Effector CD8-positive, alpha-beta T cell (primary cell): ENCODE results near the gene C1GALT1.
"Not testable (repeated sequence)": the region's sequence is repeated elsewhere in the genome, so short reads cannot be mapped to it uniquely, and the experiment has no call there.

Experiments used
- DNase-seq: peaks from one replicate; lab custom pipeline; 2025; lab: John Stamatoyannopoulos, UW

C1GALT1 gene

DNA sequence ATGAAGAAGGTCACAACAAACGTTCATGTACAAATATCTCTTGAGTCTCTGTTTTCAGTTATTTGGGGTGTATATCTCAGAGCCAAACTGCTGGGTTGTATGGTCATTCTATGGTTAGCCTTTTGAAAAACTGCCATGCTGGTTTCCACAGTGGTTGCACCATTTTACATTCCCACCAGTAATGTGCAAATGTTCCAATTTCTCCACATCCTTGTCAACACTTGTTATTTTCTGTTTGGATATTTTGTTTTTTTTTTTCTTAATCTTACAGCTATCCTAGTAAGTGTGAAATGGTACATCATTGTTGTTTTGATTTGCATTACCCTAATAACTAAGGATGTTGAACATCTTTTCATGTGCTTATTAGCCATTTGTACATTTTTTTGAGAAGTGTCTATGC, 13.0 kb upstream of the C1GALT1 start:
- DNase-seq = no peak

DNA sequence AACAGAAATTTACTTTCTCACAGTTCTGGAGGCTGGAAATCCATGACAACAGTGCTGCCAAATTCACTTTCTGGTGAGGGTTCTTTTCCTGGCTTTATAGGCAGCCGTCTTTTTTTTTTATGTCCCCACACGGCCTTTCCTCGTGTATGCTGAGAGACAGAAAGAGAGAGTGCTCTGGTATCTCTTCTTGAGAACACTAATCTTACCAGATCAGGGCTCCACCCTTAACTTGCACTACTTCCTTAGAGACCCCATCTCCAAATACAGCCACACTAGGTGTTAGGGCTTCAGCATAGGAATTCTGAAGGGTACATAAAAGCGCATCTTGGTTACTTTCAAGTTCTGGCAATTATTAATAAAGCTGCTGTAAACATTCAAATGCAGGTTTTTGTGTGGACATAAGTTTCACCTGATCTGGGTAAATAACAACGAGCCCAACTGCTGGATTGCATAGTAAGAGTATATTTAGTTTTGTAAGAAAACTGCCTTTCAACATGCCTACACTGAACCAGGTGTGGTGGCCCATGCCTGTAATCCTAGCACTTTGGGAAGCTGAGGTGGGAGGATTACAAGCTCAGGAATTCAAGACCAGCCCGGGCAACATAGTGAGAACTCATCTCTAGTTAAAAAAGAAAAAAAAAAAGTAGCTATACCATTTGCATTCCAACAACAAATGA, 8.2 kb upstream of the C1GALT1 start:
- no peak for DNase-seq

DNA sequence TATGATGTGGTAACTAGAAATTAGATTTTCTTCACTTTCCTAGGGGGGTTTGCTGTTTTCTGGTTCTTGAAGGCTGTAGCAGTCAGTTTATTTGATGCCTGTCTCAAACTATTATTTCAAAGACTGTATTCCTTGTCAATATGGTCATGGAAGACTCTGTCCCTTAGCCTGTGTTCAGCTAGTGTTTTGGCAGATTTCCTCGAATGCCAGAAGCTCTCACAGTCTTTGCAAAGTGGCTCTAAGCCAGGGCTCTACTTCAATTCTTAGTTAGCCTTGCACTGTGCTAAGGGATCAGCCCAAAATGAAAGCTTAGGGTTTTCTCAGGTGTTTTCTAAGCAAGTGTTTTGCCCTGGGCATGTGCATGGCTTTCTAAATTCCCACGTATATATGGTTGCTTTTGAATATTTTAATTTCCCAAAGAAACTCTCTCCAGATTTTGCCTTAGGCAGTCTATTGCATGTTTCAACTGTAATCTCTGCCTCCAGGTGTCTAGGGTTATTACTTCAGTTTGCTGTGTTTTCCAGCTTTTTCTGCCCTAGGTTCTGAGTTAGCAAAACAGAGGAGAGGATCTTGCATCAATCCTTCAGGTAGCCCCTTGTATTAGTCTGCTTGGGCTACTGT, 7.2 kb upstream of the C1GALT1 start:
- DNase-seq = no peak

DNA sequence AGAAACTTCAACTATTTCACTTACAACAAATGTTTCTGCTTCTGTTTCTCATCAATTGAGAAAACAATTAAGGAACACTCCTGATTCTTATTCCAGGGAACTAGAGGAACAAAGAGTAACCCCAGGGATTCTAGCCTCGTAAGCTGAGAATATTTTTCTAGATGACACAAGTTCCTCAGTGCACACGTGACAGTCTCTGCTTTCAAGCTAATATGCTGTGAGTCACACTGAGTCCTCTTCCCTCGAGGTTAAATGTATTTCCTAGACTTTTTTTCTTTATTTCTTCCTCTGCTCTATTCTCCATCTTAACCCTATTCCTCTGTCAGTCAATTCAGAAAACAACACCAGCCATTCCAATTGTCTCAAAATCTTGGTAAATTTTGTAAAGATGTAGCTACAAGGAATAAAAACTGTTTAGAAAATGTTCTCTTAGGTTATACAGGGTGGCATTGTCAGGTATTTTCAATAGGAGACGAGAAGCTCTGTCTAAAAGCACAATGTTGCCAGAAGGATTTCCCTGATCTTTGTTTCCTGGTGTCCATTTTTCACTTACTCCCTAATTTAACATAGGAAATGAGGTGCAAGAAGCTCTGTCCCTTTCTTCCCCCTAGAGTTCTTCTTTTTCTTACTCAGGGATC, 5.8 kb upstream of the C1GALT1 start:
- DNase-seq = no peak

DNA sequence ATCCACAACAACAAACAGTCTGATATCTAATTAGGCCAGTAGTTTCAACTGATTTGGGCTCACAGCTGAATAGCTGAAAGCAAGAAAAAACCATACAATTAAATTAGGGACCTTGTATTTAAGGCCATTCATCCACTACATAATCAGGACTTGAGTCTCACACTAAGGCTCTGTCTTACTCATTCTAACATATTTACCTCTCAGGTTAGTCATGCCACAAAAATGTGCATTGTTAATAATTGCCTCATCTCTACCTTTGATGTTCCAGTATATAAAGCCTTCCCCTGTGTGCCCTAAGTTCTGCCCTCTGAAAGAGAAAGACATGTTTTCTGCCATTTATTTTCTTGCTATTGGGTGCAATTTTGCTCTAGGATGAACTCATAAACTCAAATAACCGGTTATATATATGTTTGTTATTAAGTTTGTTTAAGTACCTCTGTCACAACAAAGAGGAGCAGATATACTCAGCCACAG, 5.3 kb upstream of the C1GALT1 start:
- no peak for DNase-seq

DNA sequence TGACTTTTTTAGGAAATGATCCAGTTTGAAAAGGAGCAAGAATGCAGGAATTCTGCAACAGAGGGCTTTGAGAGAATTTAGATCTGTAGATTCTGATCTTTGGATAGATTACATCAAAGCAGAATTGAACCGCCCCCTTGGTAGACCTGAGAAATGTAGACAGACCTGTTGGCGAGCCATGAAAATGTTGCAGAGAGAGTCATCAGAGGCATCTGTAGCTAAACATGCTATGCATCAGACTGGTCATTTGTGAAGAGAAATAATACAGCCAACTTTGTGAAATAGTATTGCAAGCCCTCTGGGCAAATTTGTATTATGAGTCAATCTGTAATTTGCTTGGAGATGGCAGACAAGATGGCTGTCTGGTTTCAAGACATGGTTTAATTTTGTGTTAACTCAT, 4.3 kb upstream of the C1GALT1 start:
- no peak for DNase-seq

DNA sequence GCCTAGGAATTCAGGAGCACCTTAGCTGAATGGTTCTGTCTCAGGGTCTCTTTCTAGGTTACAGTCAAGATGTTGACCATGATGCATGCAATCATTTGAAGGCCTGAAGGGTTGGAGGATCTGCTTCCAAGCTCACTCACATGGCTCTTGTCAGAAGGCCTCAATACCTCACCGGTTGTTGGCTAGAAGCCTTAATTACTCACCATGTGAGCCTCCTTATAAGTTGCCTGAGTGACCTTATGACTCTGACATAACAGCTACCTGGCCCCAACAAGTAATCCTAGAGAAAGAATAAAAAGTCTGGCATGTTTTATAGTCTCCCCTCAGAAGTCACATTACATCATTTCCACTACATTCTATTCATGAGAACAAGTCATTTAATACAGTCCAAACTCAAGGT, 3.4 kb upstream of the C1GALT1 start:
- DNase-seq = no peak

DNA sequence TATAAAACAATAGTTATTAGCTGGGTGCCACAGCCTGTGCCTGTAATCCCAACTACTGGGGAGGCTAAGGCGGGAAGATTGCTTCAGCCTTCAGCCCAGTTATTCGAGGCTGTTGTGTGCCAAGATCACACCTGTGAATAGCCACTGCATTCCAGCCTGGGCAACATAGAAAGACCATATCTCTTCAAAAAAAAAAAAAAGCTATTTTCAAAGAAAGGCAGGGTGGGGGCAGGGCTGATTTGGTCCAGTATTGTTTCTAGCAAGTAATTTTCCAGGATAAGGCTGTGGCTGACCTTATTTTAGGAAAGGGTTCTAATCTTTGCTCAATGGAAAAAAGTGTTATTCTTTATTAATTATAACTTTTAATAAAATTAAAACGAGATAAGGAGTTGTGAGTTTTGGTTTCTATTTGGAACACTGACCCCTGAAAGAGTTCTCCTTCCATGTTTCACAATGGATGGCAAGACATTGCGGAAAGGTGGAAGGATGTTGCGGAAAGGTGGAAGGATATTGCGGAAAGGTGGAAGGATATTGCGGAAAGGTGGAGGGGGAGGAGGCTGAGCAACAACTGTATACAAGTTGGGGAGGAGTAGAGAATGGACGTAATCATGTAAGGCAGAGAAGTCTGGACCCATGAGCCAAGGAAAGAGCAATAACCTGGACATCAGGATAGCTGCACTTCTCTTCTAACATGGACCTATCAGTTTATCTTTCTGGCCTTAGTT, 1.5 kb upstream of the C1GALT1 start:
- no peak for DNase-seq

DNA sequence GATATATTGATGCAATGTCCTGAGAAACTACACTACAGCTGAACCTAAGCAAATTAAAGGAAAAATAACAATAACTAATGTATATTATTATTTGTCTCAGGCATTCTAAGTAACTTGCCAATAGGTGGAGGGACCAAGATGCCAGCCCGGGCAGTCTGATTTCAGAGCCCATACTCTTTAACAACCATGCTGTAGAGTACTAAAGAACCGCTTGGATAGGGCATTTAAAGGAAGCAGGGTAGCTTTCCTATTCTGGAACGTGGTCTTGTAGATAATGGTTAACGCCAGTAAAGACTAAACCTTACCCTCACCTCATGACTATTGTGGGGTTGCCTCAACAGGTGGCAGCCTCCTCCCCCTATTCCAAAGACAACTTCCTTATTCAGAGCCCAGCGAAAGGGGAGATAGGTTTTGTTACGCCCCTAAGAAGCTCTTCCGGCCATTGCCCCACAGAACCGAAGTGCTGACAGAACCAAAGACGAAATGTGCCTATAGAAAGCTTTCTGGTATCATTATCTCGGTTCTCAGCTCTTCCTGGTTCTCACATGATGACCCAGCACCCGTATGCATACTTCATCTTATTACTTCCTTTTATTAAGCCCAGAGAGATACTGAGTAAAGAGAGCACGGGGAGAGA, 707 bp upstream of the C1GALT1 start:
- peak; percentile 19 for DNase-seq

DNA sequence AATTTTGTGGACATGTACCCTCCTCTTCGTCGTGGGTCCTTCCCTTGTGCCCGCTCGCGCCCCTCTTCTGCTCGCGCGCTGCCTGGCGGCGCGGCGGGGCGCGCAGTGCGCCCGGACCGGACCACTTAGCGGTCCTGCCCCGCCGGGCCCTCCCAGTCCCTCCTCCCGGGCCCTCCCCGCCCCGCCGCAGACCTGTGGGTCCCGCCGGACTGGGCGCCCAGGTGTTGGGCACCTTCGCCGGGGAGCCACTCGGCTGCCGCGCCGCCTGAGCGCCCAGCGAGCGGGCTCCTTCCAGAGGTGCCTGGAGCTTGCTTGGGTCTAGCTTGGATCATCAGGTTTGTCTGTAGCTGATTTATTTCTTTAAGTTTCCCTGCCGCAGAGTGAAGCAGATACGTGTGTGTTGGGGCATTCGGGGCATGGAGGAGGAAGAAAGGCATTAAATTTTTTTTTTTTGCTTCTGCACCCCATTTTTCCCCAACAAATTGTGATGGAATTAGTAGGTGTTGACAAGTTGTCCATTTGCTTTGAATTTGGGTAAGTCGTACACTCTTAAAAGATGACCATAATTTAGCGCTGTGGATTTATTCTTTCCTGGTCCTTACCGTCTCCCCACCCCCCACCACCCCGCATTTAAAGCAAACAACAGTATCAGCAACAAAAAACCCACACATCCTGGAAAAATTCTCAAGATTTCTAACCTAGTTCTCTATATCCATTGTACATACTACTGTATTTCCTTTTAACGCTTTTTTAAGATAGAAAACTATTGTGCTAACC, 905 bp downstream of the C1GALT1 start:
- DNase-seq = no peak

DNA sequence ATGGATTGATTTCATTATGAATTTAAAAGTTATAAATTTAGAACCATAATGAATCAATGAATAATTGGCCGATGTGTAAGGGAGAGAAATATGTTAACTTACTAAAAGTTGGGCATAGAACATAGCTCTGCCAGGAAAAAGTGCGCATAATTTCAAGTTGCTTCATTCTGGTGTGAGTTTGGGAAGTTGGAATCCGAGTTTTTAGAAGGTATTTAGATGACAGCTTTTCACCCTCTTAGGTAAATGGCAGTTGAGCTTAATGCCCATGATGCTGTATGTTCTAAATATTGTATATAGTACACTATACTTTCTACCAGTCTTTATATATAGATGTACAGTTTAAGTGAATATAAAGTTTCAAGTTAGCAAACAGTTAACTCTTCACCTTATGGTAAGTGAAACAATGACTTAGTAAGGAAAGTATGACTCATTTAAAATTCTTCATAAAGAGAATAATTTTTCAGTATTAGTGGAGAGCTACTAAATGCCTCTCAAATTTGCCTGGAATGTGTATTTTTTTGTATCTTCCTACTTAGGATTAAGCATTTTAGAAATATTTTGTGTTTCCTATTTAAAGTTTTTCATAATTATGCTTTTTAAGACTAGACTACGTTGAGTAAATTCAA, 1.6 kb downstream of the C1GALT1 start:
- DNase-seq = no peak

DNA sequence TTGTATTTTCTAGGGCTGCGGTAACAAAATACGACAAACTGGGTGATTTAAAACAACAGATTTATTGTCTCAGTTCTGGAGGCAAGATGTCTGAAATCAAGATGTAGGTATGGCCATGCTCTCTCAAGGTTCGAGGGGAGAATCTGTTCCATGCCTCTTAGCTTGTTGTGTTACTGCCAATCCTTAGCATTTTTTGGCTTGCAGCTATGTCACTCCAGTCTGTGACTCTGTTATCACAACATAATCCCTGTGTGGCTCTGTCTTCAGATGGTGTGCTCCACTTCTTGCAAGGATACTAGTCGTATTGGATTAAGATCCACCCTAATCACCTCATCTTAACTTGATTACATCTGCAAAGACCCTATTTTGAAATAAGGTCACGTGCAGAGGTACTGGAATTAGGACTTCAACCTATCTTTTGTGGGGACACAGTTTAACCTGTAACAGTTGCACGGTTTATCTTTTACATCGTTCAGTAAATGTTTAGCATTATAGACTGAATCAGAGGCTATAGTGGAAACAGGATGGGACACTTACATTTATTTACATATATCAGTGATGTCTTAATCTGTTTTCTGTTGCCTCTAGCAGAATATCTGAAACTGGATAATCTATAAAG, 3.1 kb downstream of the C1GALT1 start:
- DNase-seq = no peak

DNA sequence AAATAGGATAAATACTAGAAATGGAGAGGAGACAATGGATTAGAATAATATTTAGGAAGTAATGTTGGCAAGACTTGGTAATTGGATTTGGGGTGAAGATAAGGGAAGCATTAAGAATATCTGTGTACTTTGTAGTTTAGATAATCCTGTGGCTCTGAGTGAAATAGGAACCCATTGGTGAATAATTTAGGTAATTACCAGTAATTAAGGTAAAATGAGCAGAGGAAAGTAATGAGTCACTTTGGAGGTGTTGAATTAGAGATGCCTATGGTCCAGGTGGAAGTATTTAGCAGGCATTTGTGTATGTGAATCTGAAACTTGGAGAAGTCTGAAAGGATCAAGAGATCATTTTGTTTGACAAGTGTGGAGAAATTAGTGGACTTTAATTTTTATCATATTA, 5.7 kb downstream of the C1GALT1 start:
- no peak for DNase-seq

DNA sequence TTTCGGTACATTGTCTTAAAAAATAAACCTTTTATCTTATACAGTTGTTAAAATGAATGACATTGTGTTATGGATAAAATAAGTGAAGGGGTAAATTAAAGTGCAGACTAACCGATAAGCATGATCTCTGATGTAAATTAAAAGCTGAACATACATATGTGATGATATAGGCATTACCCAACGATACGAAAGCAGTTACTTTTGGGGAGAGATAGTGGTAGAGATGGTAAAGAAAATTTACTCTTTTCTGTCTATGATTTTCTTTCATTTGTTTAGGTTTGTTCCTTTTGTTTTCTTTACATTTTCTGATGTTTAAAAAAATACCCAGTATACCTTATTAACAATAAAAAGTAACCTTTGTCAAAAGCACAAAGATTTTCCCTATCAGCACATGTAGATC, 6.4 kb downstream of the C1GALT1 start:
- no peak for DNase-seq

DNA sequence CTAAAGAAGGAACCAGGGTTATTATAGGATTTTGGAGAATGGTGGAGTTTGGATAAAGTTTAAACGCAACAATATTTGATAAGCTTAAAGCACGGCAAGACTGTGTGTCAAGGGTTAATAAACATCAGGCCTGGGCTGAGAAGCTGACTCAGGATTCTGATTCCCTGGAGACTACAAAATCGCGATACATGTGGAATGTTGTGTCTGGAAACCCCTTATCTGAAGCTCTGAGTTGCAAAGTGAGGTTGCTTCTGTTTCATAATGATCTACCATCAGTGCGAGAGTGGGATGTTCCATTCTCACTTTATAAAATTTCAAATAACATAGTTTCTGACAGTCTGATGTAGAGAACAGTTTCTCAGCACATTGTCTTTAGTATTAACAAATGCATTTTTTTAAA, 7.8 kb downstream of the C1GALT1 start:
- DNase-seq = no peak

DNA sequence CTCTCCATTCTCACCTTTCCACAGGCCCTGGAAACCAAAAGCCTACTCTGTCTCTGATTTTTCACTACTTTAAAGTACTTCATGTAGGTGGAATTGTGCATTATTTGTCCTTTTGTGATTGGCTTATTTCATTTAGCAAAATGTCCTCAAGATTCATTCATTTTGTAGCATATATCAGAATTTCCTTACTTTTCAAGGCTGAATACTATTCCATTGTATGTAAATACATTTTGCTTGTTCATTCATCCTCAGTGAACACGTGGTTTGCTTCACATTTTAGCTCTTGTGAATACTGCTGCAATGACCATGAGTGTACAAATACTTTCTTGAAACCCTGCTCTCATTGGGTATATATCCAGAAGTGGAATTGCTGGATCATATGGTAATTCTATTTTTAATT, 8.8 kb downstream of the C1GALT1 start:
- no peak for DNase-seq

DNA sequence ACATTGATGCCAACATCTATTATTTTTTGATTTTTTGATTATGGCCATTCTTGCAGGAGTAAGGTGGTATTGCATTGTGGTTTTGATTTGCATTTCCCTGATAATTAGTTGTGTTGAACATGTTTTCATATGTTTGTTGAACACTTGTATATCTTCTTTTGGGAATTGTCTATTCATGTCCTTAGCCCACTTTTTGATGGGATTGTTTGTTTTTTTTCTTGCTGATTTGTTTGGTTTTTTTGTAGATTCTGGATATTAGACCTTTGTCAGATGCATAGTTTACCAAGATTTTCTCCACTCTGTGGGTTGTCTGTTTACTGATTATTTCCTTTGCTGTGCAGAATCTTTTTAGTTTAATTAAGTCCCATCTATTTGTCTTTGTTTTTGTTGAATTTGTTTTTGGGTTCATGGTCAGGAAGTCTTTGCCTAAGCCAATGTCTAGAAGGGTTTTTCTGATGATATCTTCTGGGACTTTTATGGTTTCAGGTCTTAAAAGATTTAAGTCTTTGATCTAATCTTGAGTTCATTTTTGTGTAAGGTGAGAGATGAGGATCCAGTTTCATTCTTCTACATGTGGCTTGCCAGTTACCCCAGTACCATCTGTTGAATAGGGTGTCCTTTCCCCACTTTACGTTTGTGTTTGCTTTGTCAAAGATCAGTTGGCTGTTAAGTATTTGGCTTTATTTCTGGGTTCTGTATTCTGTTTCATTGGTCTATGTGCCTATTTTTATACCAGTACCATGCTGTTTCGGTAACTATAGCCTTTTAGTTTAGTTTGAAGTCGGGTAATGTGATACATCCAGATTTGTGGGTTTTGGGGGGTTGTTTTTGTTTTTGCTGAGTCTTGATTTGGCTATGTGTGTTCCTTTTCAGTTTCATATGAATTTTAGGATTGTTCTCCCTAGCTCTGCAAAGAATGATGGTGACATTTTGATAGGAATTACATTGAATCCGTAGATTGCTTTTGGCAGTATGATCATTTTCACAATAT, 10.7 kb downstream of the C1GALT1 start:
- DNase-seq = not testable (repeated sequence)

DNA sequence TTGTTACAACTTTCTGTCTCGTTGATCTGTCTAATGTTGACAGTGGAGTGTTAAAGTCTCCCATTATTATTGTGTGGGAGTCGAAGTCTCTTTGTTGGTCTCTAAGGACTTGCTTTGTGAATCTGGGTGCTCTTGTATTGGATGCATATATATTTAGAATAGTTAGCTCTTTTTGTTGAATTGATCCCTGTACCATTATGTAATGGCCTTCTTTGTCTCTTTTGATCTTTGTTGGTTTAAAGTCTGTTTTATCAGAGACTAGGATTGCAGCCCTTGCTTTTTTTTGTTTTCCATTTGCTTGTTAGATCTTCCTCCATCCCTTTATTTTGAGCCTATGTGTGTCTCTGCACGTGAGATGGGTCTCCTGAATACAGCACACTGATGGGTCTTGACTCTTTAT, 17.2 kb downstream of the C1GALT1 start:
- DNase-seq = not testable (repeated sequence)

DNA sequence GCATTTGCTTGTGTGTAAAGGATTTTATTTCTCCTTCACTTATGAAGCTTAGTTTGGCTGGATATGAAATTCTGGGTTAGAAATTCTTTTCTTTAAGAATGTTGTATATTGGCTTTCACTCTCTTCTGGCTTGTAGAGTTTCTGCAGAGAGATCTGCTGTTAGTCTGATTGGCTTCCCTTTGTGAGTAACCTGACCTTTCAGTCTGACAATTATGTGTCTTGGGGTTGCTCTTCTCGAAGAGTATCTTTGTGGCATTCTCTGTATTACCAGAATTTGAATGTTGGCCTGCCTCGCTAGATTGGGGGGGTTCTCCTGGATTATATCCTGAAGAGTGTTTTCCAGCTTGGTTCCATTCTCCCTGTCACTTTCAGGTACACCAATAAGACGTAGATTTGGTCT, 17.9 kb downstream of the C1GALT1 start:
- not testable (repeated sequence) for DNase-seq
